Activated T-cell treated with anti-CD3 and anti-CD28 coated beads, Interleukin-2, amount 50 U/mL, for 24 hours (primary cell): Measurements from ENCODE around the gene TENT4B.

Experiments
- DNase-seq: peaks from one replicate; pipeline ENCODE4 v3.0.0-alpha.2; 2020
- H3K27ac Mint-ChIP-seq: 2 replicates; pipeline ENCODE4 v1.8.0; 2020; ENCODE audit warnings: mild to moderate bottlenecking, mixed read lengths
- H3K27me3 Mint-ChIP-seq: 2 replicates; pipeline ENCODE4 v1.8.0; 2020; ENCODE audit warnings: mixed read lengths
- H3K36me3 Mint-ChIP-seq: 2 replicates; pipeline ENCODE4 v1.8.0; 2020; ENCODE audit warnings: low read depth, mixed read lengths
- H3K4me1 Mint-ChIP-seq: 2 replicates; pipeline ENCODE4 v1.8.0; 2020; ENCODE audit warnings: low read depth, mixed read lengths
- H3K4me3 Mint-ChIP-seq: 2 replicates; pipeline ENCODE4 v1.8.0; 2020; ENCODE audit warnings: mild to moderate bottlenecking, moderate library complexity, mixed read lengths
- H3K9me3 Mint-ChIP-seq: 2 replicates; pipeline ENCODE4 v1.8.0; 2020; ENCODE audit warnings: mixed read lengths

Gene TENT4B

GRCh38 chr16:50245417-50246298 is 92.6 kb downstream of the TENT4B start:
- peak overlapping the region; percentile 77 for H3K4me3 Mint-ChIP-seq
- DNase-seq = peak; percentile 76
- H3K27ac Mint-ChIP-seq = peak overlapping the region; percentile 85
- no peaks in the 10 kb centered on the region for H3K27me3 Mint-ChIP-seq
- no peaks in the 10 kb centered on the region for H3K9me3 Mint-ChIP-seq
- H3K4me1 Mint-ChIP-seq = peaks cover 16% of the 10 kb centered on the region
- H3K36me3 Mint-ChIP-seq = no peaks in the 10 kb centered on the region

DNA sequence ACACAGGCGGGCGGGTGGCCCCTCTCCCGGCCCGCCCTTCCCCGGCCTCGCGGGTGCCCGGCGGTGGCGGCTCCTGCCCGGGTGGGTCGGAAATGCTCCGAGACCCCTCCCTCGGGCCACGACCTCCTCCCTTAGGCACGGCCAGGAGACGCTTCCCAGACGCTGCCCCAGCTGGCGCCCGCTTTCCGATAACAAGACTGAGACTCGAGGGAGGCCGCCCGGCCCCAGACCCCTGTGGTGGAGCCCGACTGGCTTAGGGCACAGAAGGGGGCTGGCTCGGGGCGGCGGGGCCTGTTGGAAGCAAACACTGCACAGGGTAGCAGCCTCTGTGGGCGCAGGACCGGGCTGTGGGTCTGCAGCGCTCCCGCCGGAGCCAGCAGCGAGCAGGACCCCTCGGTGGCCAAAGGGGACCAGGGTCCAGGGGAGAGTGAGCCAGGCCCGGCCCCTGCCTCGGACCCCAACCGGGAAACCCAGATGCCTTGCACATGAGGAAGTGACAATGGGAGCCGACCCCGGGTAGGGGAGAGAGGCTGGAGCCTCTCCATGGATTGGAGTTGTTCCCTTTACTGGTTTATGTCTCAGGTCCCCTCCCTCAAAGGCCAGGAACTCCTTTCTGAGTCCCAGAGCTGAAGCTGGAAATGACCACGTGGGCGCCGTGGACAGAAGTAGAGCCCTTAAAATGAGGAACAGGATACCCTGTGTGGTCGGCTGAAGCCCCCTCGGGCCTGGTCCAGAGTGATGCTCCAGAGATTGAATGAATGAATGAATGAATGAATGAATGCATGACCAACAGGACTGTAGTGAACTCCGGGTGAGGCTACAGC is 93.4 kb downstream of the TENT4B start:
- Mint-ChIP-seq H3K27ac (peak overlapping the region; percentile 69), H3K36me3 (no peaks in the 10 kb centered on the region), H3K27me3 (no peaks in the 10 kb centered on the region), H3K9me3 (no peaks in the 10 kb centered on the region), H3K4me3 (peak overlapping the region; percentile 76), H3K4me1 (peaks cover 20% of the 10 kb centered on the region)
- peak; percentile 68 for DNase-seq

GRCh38 chr16:50247123-50247905 is 94.2 kb downstream of the TENT4B start:
- DNase-seq = no peak
- Mint-ChIP-seq H3K4me3 (peak overlapping the region; percentile 76), H3K36me3 (no peaks in the 10 kb centered on the region), H3K9me3 (no peaks in the 10 kb centered on the region), H3K27ac (peak overlapping the region; percentile 69), H3K4me1 (peaks cover 20% of the 10 kb centered on the region), H3K27me3 (no peaks in the 10 kb centered on the region)

DNA sequence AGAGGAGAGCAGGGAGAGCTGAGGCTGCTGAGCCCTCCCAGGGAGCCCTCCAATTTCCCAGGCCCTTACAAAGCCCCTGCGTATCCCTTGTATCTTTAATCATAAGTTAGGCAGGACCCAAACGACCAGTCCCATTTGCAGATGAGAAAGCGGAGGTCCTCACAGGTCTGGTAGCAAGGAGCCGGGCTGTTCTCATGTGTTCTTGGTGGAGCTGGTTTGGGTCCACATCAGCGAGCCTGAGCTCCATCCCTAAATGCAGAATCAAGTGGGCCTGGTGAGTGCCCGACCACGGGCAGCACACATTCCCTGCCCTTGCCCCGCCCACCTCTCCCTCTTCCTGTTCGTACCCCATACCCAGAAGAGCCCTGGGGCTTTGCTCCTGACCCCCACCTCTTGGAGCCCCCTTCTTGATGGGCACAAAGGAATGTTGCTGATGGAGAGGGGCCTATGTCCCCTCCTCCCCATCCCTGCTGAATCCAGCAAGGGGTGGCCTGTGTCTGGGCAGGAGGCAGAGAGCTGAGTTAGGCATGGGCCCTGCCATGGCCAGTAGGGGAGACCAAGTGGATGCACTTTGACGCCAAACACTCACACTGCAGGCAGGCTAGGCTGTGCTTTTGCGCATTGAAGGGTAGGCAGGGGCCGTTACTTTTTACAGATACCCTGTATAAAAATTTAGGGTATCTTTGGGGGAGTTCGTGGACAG is 95.0 kb downstream of the TENT4B start:
- no peak overlapping the region for H3K27ac Mint-ChIP-seq
- H3K4me3 Mint-ChIP-seq = peak overlapping the region; percentile 76
- no peak for DNase-seq
- no peaks in the 10 kb centered on the region for H3K27me3 Mint-ChIP-seq
- H3K4me1 Mint-ChIP-seq = peaks cover 20% of the 10 kb centered on the region
- no peaks in the 10 kb centered on the region for H3K36me3 Mint-ChIP-seq
- H3K9me3 Mint-ChIP-seq = no peaks in the 10 kb centered on the region

GRCh38 chr16:50248845-50249244 is 95.7 kb downstream of the TENT4B start:
- Mint-ChIP-seq H3K27me3 (no peaks in the 10 kb centered on the region), H3K4me3 (no peak overlapping the region), H3K27ac (no peak overlapping the region), H3K4me1 (peaks cover 20% of the 10 kb centered on the region), H3K9me3 (no peaks in the 10 kb centered on the region), H3K36me3 (no peaks in the 10 kb centered on the region)
- DNase-seq = no peak

GRCh38 chr16:50251375-50252081 is 98.4 kb downstream of the TENT4B start:
- H3K4me1 Mint-ChIP-seq = peaks cover 10% of the 10 kb centered on the region
- no peaks in the 10 kb centered on the region for H3K27me3 Mint-ChIP-seq
- H3K27ac Mint-ChIP-seq = no peak overlapping the region
- no peak for DNase-seq
- H3K9me3 Mint-ChIP-seq = no peaks in the 10 kb centered on the region
- no peak overlapping the region for H3K4me3 Mint-ChIP-seq
- no peaks in the 10 kb centered on the region for H3K36me3 Mint-ChIP-seq

DNA sequence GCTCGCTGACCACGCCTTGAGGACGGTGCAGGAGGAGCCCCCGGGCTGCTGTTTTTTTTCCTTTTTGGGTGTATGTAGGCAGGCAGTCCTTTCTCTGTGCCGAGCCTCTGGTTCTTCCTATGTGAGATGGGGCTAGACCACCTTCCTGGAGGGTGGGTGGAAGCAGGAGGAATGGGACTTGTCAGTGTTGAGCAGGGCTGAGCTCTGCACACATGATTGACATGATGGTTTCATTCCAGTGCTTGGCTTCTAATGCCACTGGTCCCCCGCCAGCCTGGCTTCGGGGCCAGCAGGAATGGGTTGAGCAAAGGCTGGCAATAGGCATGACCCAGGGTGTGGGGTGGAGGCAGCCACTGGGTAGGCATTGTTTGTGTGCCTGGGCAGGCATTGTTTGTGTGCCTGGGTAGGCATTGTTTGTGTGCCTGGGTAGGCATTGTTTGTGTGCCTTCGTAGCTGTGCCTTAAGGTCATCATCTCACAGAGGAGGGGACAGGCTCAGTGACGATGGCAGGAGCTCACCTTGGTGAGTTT is 99.0 kb downstream of the TENT4B start:
- Mint-ChIP-seq H3K4me3 (no peak overlapping the region), H3K27me3 (no peaks in the 10 kb centered on the region), H3K36me3 (no peaks in the 10 kb centered on the region), H3K9me3 (no peaks in the 10 kb centered on the region), H3K4me1 (peaks cover 4% of the 10 kb centered on the region), H3K27ac (no peak overlapping the region)
- no peak for DNase-seq

- no peak for DNase-seq
- no peak overlapping the region for H3K4me3 Mint-ChIP-seq
- no peaks in the 10 kb centered on the region for H3K36me3 Mint-ChIP-seq
- no peaks in the 10 kb centered on the region for H3K27me3 Mint-ChIP-seq
- H3K4me1 Mint-ChIP-seq = peaks cover 4% of the 10 kb centered on the region
- H3K27ac Mint-ChIP-seq = no peak overlapping the region
- no peaks in the 10 kb centered on the region for H3K9me3 Mint-ChIP-seq
Observed at GRCh38 chr16:50252874-50253513, 99.9 kb downstream of the TENT4B start.

DNA sequence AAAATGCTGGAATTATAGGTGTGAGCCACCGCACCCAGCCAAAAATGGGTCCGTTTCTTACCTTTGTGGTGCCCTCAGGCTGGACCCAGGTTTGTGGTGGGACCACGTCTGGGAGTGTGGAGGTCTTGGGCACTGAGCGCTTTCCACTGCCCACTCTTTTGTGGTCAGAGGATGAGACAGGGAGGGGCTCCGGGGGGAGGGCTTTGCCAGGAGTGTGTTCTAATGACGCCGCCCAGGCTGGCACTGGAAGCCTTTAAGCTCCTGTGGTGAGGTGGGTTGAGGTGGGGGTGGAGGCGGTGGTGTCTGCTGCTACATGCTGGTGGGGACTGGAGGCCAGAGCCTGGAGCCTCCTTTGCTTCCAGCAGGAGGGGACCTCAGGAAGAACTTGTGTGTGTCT is 100.4 kb downstream of the TENT4B start:
- Mint-ChIP-seq H3K27ac (no peak overlapping the region), H3K4me1 (peaks cover 4% of the 10 kb centered on the region), H3K9me3 (no peaks in the 10 kb centered on the region), H3K4me3 (no peak overlapping the region), H3K27me3 (no peaks in the 10 kb centered on the region), H3K36me3 (no peaks in the 10 kb centered on the region)
- no peak for DNase-seq

DNA sequence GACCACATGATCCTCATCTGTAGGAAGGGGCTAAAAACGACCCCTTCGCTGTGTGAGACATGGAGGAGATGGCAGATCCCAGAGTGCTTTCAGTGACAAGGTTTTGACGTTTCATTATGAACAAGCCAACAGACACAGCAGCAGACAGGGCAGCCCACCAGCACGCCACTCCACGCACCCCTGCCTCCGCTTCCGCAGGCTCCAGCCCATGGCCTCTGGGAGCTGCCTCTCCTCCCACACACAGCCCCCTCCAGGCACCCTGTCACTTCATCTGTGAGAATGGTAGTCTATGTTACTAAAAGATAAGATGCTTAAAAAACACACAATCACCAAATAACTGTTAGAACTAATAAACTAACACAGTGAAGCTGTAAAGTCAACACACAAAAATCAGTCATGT is 101.0 kb downstream of the TENT4B start:
- Mint-ChIP-seq H3K4me1 (peaks cover 5% of the 10 kb centered on the region), H3K4me3 (no peak overlapping the region), H3K9me3 (no peaks in the 10 kb centered on the region), H3K36me3 (no peaks in the 10 kb centered on the region), H3K27me3 (no peaks in the 10 kb centered on the region), H3K27ac (no peak overlapping the region)
- DNase-seq = no peak

- no peaks in the 10 kb centered on the region for H3K36me3 Mint-ChIP-seq
Observed at GRCh38 chr16:50255538-50255937, 102.4 kb downstream of the TENT4B start.

DNA sequence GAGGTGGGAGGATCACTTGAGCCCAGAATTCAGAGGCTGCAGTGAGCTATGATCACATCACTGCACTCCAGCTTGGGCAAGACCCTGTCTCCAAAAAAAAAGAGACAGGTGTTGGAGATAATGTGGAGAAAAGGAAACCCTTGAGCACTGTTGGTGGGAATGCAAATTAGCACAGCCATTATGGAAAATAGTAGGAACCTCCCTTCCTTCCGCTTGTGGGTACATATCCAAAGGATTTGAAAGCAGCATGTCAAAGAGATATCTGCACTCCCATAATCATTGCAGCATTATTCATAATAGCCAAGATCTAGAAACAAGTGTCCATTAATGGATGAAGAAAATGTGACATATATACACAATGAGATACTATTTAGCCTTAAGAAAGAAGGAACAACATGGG is 103.5 kb downstream of the TENT4B start:
- no peaks in the 10 kb centered on the region for H3K27me3 Mint-ChIP-seq
- H3K9me3 Mint-ChIP-seq = no peaks in the 10 kb centered on the region
- no peak overlapping the region for H3K4me3 Mint-ChIP-seq
- no peak overlapping the region for H3K27ac Mint-ChIP-seq
- peaks cover 14% of the 10 kb centered on the region for H3K4me1 Mint-ChIP-seq
- H3K36me3 Mint-ChIP-seq = no peaks in the 10 kb centered on the region
- DNase-seq = no peak

More at GRCh38 chr16:50255538-50255937, 102.4 kb downstream of the TENT4B start:
- Mint-ChIP-seq H3K27me3 (no peaks in the 10 kb centered on the region), H3K4me3 (no peak overlapping the region), H3K4me1 (peaks cover 17% of the 10 kb centered on the region), H3K27ac (no peak overlapping the region), H3K9me3 (no peaks in the 10 kb centered on the region)
- no peak for DNase-seq

DNA sequence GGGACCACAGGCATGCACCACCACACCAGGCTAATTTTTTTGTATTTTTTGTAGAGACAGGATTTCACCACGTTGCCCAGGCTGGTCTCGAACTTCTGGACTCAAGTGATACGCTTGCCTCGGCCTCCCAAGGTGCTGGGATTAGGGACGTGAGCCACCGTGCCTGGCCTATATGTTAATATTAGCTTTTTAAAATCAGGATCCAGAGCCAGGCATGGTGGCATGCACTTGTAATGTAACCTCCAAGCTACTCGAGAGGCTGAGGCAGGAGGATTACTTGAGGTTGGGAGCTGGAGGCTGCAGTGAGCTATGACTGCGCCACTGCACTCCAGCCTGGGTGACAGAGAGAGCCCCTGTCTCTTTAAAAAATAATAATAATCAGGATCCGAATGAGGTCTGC is 104.8 kb downstream of the TENT4B start:
- Mint-ChIP-seq H3K27ac (no peak overlapping the region), H3K27me3 (no peaks in the 10 kb centered on the region), H3K4me1 (peaks cover 17% of the 10 kb centered on the region), H3K9me3 (no peaks in the 10 kb centered on the region), H3K36me3 (no peaks in the 10 kb centered on the region), H3K4me3 (no peak overlapping the region)
- no peak for DNase-seq
